SK-N-SH treated with all-trans-retinoic acid at 6 μM for 48 hours (cell line): ENCODE data around the gene CALHM1.

Experiments used
- ATAC-seq: fragments of 200-7000 bp; cut with Tn5 transposase; 3 replicates; pipeline ENCODE4 v1.9.1; 2020; ENCODE audit warnings: mild to moderate bottlenecking, moderate library complexity
- ARNTL ChIP-seq: fragments of 450-650 bp; formaldehyde crosslinking; IDR thresholded peaks from 2 replicates; pipeline ENCODE4 v1.5.0; 2020; ENCODE audit warnings: low read depth, mild to moderate bottlenecking, moderate library complexity, borderline replicate concordance
- BACH2 ChIP-seq: fragments of 250-450 bp; sonication (Bioruptor Pico); IDR thresholded peaks from 2 replicates; pipeline ENCODE4 v1.9.0; 2021; ENCODE audit warnings: mild to moderate bottlenecking, borderline replicate concordance
- CREB5 ChIP-seq: fragments of 250-450 bp; sonication (Bioruptor Pico); IDR thresholded peaks from 2 replicates; pipeline ENCODE4 v1.5.1; 2020; ENCODE audit warnings: low read depth, mild to moderate bottlenecking, moderate library complexity
- CSDC2 ChIP-seq: fragments of 250-450 bp; sonication (Bioruptor Pico); IDR thresholded peaks from 2 replicates; pipeline ENCODE4 v1.5.0; 2020; ENCODE audit warnings: mild to moderate bottlenecking, moderate library complexity
- CSRNP3 ChIP-seq: fragments of 250-450 bp; sonication (Bioruptor Pico); IDR thresholded peaks from 2 replicates; pipeline ENCODE4 v1.5.1; 2021; ENCODE audit warnings: mild to moderate bottlenecking, moderate library complexity
- GLIS3 ChIP-seq: fragments of 250-450 bp; sonication (Bioruptor Pico); IDR thresholded peaks from 2 replicates; pipeline ENCODE4 v1.5.0; 2020; ENCODE audit warnings: mild to moderate bottlenecking, moderate library complexity
- ISL1 ChIP-seq: fragments of 250-450 bp; sonication (Bioruptor Pico); IDR thresholded peaks from 2 replicates; pipeline ENCODE4 v2.1.2; 2022; ENCODE audit warnings: mild to moderate bottlenecking, moderate library complexity
- OSR1 ChIP-seq: fragments of 250-450 bp; sonication (Bioruptor Pico); IDR thresholded peaks from 2 replicates; pipeline ENCODE4 v1.8.0; 2022; ENCODE audit warnings: moderate library complexity, mild to moderate bottlenecking, inconsistent platforms
- PATZ1 ChIP-seq: fragments of 250-450 bp; sonication (Bioruptor Pico); IDR thresholded peaks from 2 replicates; pipeline ENCODE4 v1.8.0; 2020; ENCODE audit warnings: mild to moderate bottlenecking, moderate library complexity, borderline replicate concordance
- POU6F1 ChIP-seq: fragments of 250-450 bp; sonication (Bioruptor Pico); IDR thresholded peaks from 2 replicates; pipeline ENCODE4 v1.8.0; 2021; ENCODE audit warnings: low read depth, mild to moderate bottlenecking, moderate library complexity, borderline replicate concordance
- PPARA ChIP-seq: fragments of 250-450 bp; sonication (Bioruptor Pico); IDR thresholded peaks from 2 replicates; pipeline ENCODE4 v1.5.0; 2020; ENCODE audit warnings: mild to moderate bottlenecking, borderline replicate concordance
- RARB ChIP-seq: fragments of 250-450 bp; sonication (Bioruptor Pico); IDR thresholded peaks from 2 replicates; pipeline ENCODE4 v1.8.0; 2021; ENCODE audit warnings: mild to moderate bottlenecking, moderate library complexity
- SNAI2 ChIP-seq: fragments of 250-450 bp; sonication (Bioruptor Pico); IDR thresholded peaks from 2 replicates; pipeline ENCODE4 v1.5.0; 2020; ENCODE audit warnings: mild to moderate bottlenecking, moderate library complexity
- TCF4 ChIP-seq: fragments of 250-450 bp; sonication (Bioruptor Pico); IDR thresholded peaks from 2 replicates; pipeline ENCODE4 v1.8.0; 2021; ENCODE audit warnings: mild to moderate bottlenecking, moderate library complexity, borderline replicate concordance
- TSHZ2 ChIP-seq: fragments of 250-450 bp; sonication (Bioruptor Pico); IDR thresholded peaks from 2 replicates; pipeline ENCODE4 v1.5.0; 2020; ENCODE audit warnings: mild to moderate bottlenecking, moderate library complexity
- ZFP3 ChIP-seq: fragments of 250-450 bp; sonication (Bioruptor Pico); IDR thresholded peaks from 2 replicates; pipeline ENCODE4 v1.5.0; 2020; ENCODE audit warnings: mild to moderate bottlenecking, moderate library complexity
- ZFP30 ChIP-seq: fragments of 450-650 bp; formaldehyde crosslinking; IDR thresholded peaks from 2 replicates; pipeline ENCODE4 v1.5.0; 2022; ENCODE audit warnings: mild to moderate bottlenecking, moderate library complexity
- ZNF565 ChIP-seq: fragments of 450-650 bp; formaldehyde crosslinking; conservative IDR thresholded peaks from 2 replicates; pipeline ENCODE4 v1.5.0; 2020; ENCODE audit warnings: low read depth, mild to moderate bottlenecking, moderate library complexity
- ZNF70 ChIP-seq: fragments of 450-650 bp; formaldehyde crosslinking; IDR thresholded peaks from 2 replicates; pipeline ENCODE4 v1.5.0; 2020; ENCODE audit warnings: mild to moderate bottlenecking, moderate library complexity
- ZNF8 ChIP-seq: fragments of 450-650 bp; formaldehyde crosslinking; IDR thresholded peaks from 2 replicates; pipeline ENCODE4 v1.5.0; 2020; ENCODE audit warnings: mild to moderate bottlenecking, moderate library complexity

CALHM1 gene

GRCh38 chr10:103445366-103445765 is 13.3 kb downstream of the CALHM1 start (continued):
- no peak for TF ChIP-seq ARNTL (CRISPR knock-in tag)

GRCh38 chr10:103444478-103444877 is 14.2 kb downstream of the CALHM1 start:
- ATAC-seq = no peak
- TF ChIP-seq RARB (CRISPR knock-in tag) (no peak), CSDC2 (no peak), ZNF8 (CRISPR knock-in tag) (no peak), ISL1 (CRISPR knock-in tag) (no peak), GLIS3 (no peak), ZFP30 (CRISPR knock-in tag) (no peak), PPARA (CRISPR knock-in tag) (no peak), CREB5 (CRISPR knock-in tag) (no peak)

DNA sequence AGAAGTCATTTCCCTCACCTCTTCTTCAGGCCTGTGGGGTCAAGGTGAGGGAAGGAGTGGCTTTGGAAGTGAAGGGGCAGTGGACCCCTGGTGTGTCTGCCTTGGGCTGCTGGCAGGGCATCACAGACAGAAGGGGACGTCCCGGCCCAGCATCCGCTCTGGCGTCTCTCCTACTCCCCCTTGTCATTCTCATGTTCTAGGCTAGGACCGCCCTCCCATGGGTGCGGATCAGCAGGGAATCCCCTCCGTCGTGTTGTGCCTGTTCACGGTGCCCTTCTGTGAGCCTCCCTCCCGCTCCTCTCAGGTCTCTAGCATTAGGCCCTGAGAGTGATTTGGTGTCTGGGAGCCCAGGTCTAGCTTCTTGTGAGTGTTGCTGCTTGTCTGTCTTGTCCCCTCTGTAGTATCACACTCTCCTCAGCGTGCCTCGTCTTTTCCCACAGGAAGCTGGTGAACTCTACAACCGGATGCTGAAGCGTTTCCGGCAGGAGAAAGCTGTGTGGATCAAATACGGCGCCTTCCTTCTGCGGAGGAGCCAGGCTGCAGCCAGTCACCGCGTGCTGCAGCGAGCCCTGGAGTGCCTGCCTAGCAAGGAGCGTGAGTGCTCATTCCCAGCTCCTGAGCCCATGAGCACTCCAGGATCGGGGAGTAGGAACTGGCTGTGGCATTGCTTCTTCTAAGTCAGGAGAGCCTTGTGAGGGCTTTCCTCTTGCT is 15.1 kb downstream of the CALHM1 start:
- no peak for TF ChIP-seq TCF4
- TF ChIP-seq ZNF70 (CRISPR knock-in tag) = no peak
- no peak for ATAC-seq

GRCh38 chr10:103442031-103442461 is 16.7 kb downstream of the CALHM1 start:
- no peak for TF ChIP-seq ZFP3 (CRISPR knock-in tag)
- no peak for TF ChIP-seq PATZ1 (CRISPR knock-in tag)
- TF ChIP-seq PPARA (CRISPR knock-in tag) = no peak
- TF ChIP-seq BACH2 (CRISPR knock-in tag) = no peak
- TF ChIP-seq TSHZ2 (CRISPR knock-in tag) = no peak
- TF ChIP-seq ZNF565 (CRISPR knock-in tag) = no peak
- no peak for TF ChIP-seq RARB (CRISPR knock-in tag)
- no peak for ATAC-seq

GRCh38 chr10:103441611-103442010 is 17.1 kb downstream of the CALHM1 start:
- ATAC-seq = no peak
- no peak for TF ChIP-seq TSHZ2 (CRISPR knock-in tag)
- no peak for TF ChIP-seq GLIS3
- TF ChIP-seq ZNF8 (CRISPR knock-in tag) = no peak
- TF ChIP-seq ARNTL (CRISPR knock-in tag) = no peak
- no peak for TF ChIP-seq ZFP30 (CRISPR knock-in tag)
- no peak for TF ChIP-seq CSRNP3 (CRISPR knock-in tag)
- TF ChIP-seq PPARA (CRISPR knock-in tag) = no peak
- no peak for TF ChIP-seq SNAI2
- no peak for TF ChIP-seq OSR1 (CRISPR knock-in tag)
- TF ChIP-seq POU6F1 (CRISPR knock-in tag) = no peak
- TF ChIP-seq PATZ1 (CRISPR knock-in tag) = no peak
